Activated naive CD4-positive, alpha-beta T cell treated with anti-CD3 and anti-CD28 coated beads, Interleukin-2, amount 50 U/mL, for 16 hours (primary cell): Measurements from ENCODE around the gene PRR15L.
A peak's percentile ranks its signal among the peaks of the same experiment; 100 is the strongest.

Source experiments
- DNase-seq: peaks from one replicate; pipeline ENCODE4 v3.0.0-alpha.2; 2020

Gene PRR15L

GRCh38 chr17:47987240-47987835 lies 29.7 kb upstream of the PRR15L start:
- DNase-seq: no peak

GRCh38 chr17:47986520-47986919 lies 28.8 kb upstream of the PRR15L start:
- no peak for DNase-seq

- DNase-seq: no peak
Observed at GRCh38 chr17:47983492-47984223, 26.0 kb upstream of the PRR15L start.

- no peak for DNase-seq
Observed at GRCh38 chr17:47982645-47983390, 25.1 kb upstream of the PRR15L start.

- DNase-seq: no peak
Observed at GRCh38 chr17:47982091-47982617, 24.5 kb upstream of the PRR15L start.

- no peak for DNase-seq
Observed at GRCh38 chr17:47981462-47981861, 23.8 kb upstream of the PRR15L start.

- no peak for DNase-seq
Observed at GRCh38 chr17:47980541-47980940, 22.9 kb upstream of the PRR15L start.

GRCh38 chr17:47978324-47978723 lies 20.6 kb upstream of the PRR15L start:
- DNase-seq: peak; percentile 49

GRCh38 chr17:47975823-47976205 lies 18.1 kb upstream of the PRR15L start:
- no peak for DNase-seq

GRCh38 chr17:47975189-47975822 lies 17.6 kb upstream of the PRR15L start:
- no peak for DNase-seq

GRCh38 chr17:47973541-47973940 lies 15.9 kb upstream of the PRR15L start:
- DNase-seq: no peak

- DNase-seq: peak; percentile 99
Observed at GRCh38 chr17:47970725-47971499, 13.2 kb upstream of the PRR15L start, which contains the start of gene CDK5RAP3. Gene CDK5RAP3 (plus strand): TSS chr17:47971113. CDS start chr17:47971147, 34 bp downstream.

GRCh38 chr17:47969930-47970724 lies 12.4 kb upstream of the PRR15L start:
- DNase-seq: no peak

- DNase-seq: no peak
Observed at GRCh38 chr17:47968836-47969235, 11.2 kb upstream of the PRR15L start.

GRCh38 chr17:47967607-47968252 lies 10.0 kb upstream of the PRR15L start:
- no peak for DNase-seq

GRCh38 chr17:47966079-47966519 lies 8.4 kb upstream of the PRR15L start:
- no peak for DNase-seq

GRCh38 chr17:47964856-47965255 lies 7.2 kb upstream of the PRR15L start:
- no peak for DNase-seq

GRCh38 chr17:47962901-47963300 lies 5.2 kb upstream of the PRR15L start:
- no peak for DNase-seq

- no peak for DNase-seq
Observed at GRCh38 chr17:47961406-47961805, 3.7 kb upstream of the PRR15L start.

- DNase-seq: no peak
Observed at GRCh38 chr17:47959825-47960655, 2.4 kb upstream of the PRR15L start.
